Astrocyte (in vitro differentiated cells and primary cell): Measurements from ENCODE around the gene SPTBN1.

Experiments
- CTCF ChIP-seq: IDR thresholded peaks from 2 replicates; pipeline ENCODE4 v1.5.1; 2011; ENCODE audit warnings: low read depth, mild to moderate bottlenecking, inconsistent platforms, low read length, moderate library complexity; ENCODE audit not compliant: insufficient read depth
- EZH2 ChIP-seq: IDR thresholded peaks from 2 replicates; pipeline ENCODE4 v1.6.1; 2012; ENCODE audit warnings: mild to moderate bottlenecking, low read length, inconsistent platforms; ENCODE audit not compliant: insufficient read depth

GRCh38 chr2:54482715-54483114 lies 26.6 kb downstream of the SPTBN1 start:
- TF ChIP-seq CTCF (no peak), EZH2 (no peak)
